GM11168 (cell line): ENCODE measurements around the gene OR2V2.
"Not testable (repeated sequence)": the region's sequence is repeated elsewhere in the genome, so short reads cannot be mapped to it uniquely, and the experiment has no call there.

Experiments used
- in situ Hi-C: fragments of 300-500 bp; cut with MboI; formaldehyde crosslinking; loops from one replicate; pipeline ENCODE4 v1.12.0; 2022; ENCODE audit warnings: low sequenced_read_pairs; ENCODE audit not compliant: unreplicated experiment

Gene OR2V2

DNA sequence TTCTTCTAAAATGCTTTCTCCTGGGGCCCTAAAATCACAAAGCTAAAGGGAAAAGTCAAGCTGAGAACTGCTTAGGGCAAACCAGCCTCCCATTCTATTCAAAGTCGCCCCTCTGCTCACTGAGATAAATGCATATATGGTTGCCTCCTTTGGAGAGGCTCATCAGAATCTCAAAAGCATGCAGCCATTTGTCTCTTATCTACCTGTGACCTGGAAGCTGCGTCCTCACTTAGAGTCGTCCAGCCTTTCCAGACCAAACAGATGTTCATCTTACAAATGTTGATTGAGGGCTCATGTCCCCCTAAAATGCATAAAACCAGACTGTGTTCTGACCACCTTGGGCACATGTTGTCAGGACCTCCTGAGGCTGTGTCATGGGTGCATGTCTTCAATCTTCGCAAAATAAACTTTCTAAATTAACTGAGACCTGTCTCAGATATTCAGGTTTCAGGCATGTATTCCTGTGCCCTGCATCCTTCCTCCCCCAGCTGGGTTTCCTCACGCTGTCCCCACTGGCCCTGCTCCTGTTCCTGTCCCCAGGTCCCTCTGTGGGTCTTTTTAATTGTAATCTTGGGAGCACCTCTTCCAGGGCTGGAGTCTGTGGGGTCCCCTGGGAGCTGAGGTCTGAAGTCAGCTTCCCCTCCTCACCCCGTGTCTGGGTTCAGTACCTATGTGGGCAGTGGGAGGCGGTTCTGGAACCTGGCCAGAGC is at the start of gene OR2V2:
OR2V2 (plus strand) TSS at position 660 of the 710 bp plus-strand sequence. CDS start 7,357 bp downstream, outside the sequence.
- in situ Hi-C loops = not testable (repeated sequence)

- in situ Hi-C loops = not testable (repeated sequence)
Measured at GRCh38 chr5:181097759-181098491, 49.5 kb upstream of the OR2V2 start.

DNA sequence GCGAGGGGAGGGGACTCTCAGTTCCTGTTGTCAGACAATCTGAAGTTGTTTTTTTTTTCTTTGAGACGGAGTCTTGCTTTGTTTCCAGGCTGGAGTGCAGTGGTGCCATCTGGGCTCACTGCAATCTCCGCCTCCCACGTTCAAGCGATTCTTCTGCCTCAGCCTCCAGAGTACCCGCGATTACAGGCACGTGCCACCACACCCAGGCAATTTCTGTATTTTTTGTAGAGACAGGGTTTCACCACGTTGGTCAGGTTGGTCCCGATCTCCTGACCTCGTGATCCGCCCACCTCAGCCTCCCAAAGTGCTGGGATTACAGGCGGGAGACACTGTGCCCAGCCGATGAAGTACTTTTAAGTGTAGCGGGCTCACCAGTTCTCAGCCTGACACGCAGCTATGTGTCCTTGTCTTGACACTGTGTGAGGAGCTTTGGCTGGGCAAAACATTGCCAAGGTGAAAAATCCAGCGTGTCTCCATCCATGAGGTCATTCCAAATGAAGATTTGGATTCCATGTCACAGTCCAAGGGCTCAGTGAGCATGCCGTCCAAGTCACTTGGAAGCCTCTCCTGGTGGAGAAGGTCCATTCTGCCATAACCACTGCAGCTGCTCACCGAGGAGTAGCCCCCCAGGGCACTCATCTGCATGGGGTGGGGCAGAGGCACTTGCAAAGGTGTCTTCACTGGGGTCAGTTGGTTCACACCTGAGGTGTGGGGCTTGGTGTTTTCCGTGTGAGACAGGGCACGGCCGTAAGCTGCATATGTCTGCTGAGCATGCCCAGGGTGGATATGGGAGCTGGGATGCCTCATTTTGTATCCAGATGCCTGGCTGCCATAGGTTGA is 48.4 kb upstream of the OR2V2 start:
- in situ Hi-C loops = no loop called here

DNA sequence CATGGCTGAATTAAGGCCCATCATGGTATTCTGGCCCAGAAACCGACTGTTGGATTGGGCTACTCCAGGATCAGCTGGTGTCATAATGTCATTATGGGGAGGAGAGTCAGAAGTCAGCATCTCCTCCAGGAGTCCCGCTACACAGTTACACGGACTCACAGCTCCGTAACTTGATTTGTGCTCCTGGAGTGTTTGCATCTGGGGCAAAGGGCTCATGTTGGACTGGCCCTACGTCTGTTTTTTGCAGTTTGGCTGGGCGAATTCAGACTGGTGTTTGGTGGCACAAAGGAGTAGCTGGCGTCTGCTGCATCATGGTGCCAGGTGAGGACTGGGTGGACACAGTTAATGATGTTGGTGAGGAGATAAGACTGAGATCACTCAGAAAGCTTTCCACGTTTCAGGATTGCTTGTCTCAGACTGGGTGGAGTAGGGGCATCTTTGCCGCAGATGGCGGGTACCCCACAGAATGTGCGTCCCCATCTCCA is 47.7 kb upstream of the OR2V2 start:
- in situ Hi-C loops = loop anchor here (5.0 kb wide), 1 partner anchor 83 kb away; no protein-coding TSS in a partner anchor

- in situ Hi-C loops = loop anchor here (5.0 kb wide), 1 partner anchor 82 kb away; no protein-coding TSS in a partner anchor
Measured at GRCh38 chr5:181100121-181100875, 47.1 kb upstream of the OR2V2 start.

DNA sequence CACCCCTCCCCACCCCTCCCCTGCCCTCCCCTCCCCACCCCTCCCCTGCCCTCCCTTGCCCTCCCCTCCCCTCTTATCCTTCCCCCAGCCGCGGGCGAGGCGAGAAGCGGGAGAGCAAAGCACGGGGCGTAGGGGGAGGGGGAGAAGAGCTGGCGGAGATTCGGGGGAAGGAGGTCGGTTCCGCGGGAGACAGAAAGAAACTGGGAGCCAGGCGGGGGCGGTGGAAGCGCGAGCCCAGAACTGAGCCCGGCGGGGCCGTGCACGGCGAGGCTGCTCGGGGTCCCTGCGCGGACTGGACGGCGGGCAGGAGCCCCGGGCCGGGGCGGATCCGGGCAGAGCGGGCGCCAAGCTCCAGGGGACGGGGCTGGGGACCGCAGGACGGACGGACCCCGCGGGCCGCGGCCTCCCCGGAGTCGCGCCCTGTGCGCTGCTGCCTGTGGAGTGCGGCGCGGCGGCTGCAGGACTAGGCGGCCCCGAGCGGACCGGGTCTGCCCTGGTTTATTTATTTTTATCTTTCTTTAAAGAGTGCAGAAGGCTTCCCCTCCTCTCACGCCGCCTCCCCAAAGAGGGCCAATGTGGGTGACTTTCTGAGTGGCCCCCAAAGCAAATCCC is 46.2 kb upstream of the OR2V2 start:
- in situ Hi-C loops = loop anchor here (5.0 kb wide), 1 partner anchor 81 kb away; no protein-coding TSS in a partner anchor

GRCh38 chr5:181101930-181102674 is 45.3 kb upstream of the OR2V2 start:
- in situ Hi-C loops = loop anchor here (5.0 kb wide), 1 partner anchor 80 kb away; no protein-coding TSS in a partner anchor

- in situ Hi-C loops = loop anchor here (5.0 kb wide), 1 partner anchor 78 kb away; no protein-coding TSS in a partner anchor
Measured at GRCh38 chr5:181104259-181104568, 43.2 kb upstream of the OR2V2 start.

GRCh38 chr5:181104606-181105390 is 42.6 kb upstream of the OR2V2 start:
- in situ Hi-C loops = loop anchor here (5.0 kb wide), 1 partner anchor 78 kb away; no protein-coding TSS in a partner anchor

DNA sequence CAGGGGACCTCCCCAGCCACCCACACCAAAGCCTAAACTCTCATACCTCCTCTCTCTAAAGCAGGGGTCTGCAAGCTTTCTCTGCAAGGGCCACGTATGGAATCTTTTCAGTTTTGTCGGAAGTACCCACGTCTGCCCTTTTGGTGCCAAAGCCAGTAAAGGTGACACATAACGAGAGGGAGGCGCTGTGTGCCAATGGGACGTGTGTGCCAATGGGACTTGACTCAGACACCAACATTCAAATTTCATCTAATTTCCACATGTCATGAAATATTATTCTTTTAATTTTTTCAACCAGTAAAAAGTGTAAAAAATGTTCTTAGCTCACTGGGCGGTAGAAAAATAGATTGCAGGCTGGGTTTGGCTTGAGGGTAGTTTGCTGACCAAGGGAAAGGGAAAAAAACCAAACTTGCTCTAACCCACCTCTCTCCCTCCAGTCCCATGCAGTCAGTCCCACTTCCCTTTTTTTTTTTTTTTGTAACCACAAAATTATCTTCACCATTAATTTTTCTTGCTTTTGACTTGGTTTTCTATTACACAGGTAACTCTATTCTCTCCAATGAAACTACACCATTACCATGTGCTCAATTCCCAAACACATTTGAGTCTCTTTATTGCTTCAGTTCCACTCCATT is 41.9 kb upstream of the OR2V2 start:
- in situ Hi-C loops = no loop called here

DNA sequence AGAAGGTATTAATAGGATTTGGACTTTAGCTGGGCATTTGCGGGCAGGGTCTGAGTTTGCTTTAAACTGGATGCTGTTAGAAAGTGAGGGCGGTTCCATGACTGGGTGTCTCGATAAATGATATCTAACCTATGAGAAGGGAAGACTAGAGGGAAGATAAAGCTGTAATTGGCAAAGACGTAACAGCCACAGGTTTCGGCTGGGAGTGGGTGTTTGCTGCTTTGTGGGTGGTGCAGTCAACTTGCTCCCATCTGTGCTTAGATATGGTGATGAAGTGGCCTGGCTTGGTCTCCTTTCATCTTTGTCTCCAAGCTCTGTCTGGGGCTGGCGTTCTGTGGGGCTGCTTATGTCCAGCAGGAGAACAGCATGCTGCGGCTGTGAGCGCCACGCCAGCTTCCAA is 39.7 kb upstream of the OR2V2 start:
- in situ Hi-C loops = no loop called here

DNA sequence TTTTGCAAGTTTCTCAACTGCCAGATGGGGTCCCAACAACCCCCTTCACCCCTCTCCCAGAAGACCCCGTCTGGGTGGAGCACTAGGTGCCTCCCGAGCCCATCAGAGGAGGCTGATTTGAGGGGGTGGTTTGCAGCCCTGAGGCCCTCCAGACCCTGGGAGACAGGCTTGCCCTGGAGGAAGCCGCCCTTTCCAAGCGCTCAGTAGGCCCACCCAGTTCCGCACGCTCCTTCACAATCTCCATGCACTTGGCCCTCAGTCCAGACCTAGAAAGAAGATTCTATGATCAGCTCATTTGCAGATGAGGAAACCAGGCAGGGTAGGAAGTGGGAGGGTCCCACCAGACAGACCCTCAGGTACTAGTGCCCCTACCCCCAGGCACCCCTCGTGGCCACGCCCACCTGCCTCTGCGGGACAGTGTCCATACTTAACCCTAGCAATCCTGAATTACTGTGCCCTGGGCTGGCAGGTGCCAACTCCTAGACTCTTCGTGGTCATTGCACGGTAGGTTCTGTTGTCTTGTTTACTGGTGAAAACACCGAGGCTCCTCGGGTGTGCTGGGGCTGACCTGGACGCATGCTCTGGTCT is 38.7 kb upstream of the OR2V2 start:
- in situ Hi-C loops = no loop called here

DNA sequence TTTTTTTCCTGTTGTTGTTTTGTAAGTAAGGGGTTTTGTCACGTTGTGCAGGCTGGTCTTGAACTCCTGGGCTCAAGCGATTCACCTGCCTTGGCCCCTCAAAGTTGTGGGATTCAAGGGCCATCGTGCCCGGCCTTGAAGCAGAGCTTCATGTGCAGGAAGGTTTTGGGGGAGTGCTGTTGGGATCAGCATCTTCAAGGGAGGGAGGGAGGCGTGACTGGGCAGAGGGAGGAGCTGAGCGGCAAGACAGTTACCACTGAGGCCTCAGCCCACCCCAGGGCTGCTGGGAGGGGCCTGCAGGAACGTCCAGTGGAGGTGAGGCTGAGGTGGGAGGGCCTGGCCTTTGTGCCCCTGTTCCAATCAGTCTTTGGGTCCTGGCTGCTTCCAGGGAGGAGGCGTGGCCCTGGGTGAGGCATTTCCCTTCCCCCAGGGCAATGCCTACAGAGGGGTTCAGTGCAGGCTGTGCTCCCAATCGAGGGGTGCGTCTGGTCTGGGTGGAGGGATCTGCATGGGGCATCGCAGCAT is 37.8 kb upstream of the OR2V2 start:
- in situ Hi-C loops = no loop called here

DNA sequence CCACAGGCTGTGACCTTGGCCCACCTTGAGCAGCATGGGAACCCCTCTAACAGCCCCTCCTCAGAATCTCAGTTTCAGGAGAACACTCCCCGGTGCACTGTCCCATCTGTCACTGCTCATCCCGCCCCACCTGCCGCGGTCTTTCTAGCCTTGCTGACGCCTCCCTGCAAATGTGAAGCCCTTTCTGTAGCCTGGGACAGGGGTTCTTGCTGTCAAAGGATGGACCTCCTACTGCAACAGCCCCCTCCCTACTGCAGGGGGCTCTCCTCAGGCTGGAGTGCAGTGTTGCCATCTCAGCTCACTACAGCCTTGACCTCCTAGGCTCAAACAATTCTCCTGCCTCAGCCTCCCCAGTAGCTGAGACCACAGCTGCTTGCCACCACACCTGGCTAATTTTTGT is 36.4 kb upstream of the OR2V2 start:
- in situ Hi-C loops = no loop called here

DNA sequence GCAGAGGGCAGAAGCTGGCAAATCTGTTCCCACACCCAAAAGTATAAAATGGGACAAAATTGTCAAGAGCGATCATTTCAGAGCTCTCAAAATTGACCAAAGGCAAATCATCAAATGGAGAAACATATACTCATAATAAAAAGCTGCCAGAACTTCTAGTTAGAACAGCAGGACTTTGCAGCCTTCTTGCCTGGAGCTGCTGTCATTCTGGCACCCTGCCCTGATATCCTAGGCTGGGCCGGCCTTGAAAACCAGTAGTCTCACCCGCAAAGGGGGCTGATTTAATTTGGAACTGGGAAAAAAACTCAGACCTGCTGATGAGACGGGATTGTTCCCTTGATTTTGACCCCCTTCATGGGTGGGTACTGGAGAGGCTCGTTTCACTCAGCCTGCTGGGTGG is 34.9 kb upstream of the OR2V2 start:
- in situ Hi-C loops = no loop called here

- in situ Hi-C loops = not testable (repeated sequence)
Measured at GRCh38 chr5:181113572-181113971, 33.8 kb upstream of the OR2V2 start.
